Heart left ventricle (tissue), 16 donors: ENCODE data around the gene LHFPL3. TPM values are rescaled to one million over a fixed set of nuclear protein-coding genes. Genes with fewer than 3 reads are reported as not detected.

ENCODE experiments used
- ATAC-seq, 4 donors: fragments of 200-7000 bp; cut with Tn5 transposase; one replicate each; pipeline ENCODE4 v1.9.1; 2020 to 2022; ENCODE audit warnings: moderate library complexity in 4 of 4, mild to moderate bottlenecking in 3 of 4, moderate number of reproducible peaks in 1 of 4
- DNase-seq, 5 donors: peaks; one replicate each; pipeline ENCODE4 v3.0.0-alpha.2; 2020
- H3K27ac ChIP-seq, 12 donors: fragments of 200-600 bp; sonication (generic) in 4 of 12; one replicate each; pipeline versions ENCODE4 v1.5.0 to v1.8.0; 2016 to 2022; ENCODE audit warnings: mild to moderate bottlenecking in 2 of 12
- H3K27me3 ChIP-seq, 9 donors: fragments of 200-600 bp; sonication (generic) in 2 of 9; one replicate each; pipeline versions ENCODE4 v1.5.1 to v1.8.0; 2016 to 2022; ENCODE audit warnings: mild to moderate bottlenecking in 3 of 9
- H3K36me3 ChIP-seq, 9 donors: fragments of 200-600 bp; sonication (generic) in 2 of 9; one replicate each; pipeline versions ENCODE4 v1.5.0 to v1.8.0; 2018 to 2022; ENCODE audit warnings: mild to moderate bottlenecking in 2 of 9
- H3K4me1 ChIP-seq, 12 donors: fragments of 200-600 bp; sonication (generic) in 4 of 12; one replicate each; pipeline versions ENCODE4 v1.5.0 to v1.8.0; 2016 to 2022; ENCODE audit warnings: mild to moderate bottlenecking in 3 of 12
- H3K4me3 ChIP-seq, 12 donors: fragments of 200-600 bp; sonication (generic) in 4 of 12; one replicate each; pipeline versions ENCODE4 v1.5.0 to v1.8.0; 2017 to 2022; ENCODE audit warnings: mild to moderate bottlenecking in 9 of 12, moderate library complexity in 4 of 12
- H3K9me3 ChIP-seq, 12 donors: fragments of 200-600 bp; sonication (generic) in 4 of 12; one replicate each; pipeline versions ENCODE4 v1.5.0 to v1.8.0; 2016 to 2022; ENCODE audit warnings: mild to moderate bottlenecking in 1 of 12
- POLR2A ChIP-seq, 2 donors: fragments of 450-650 bp; IDR thresholded peaks; one replicate each; pipeline ENCODE4 v1.6.1; 2017; ENCODE audit warnings: antibody characterized with exemption in 2 of 2, mild to moderate bottlenecking in 2 of 2, moderate library complexity in 2 of 2
- WGBS, 4 donors: extraction: QIAGEN DNeasy Blood & Tissue Kit in 2 of 4; methylation state at CpG; one replicate each; pipeline versions ENCODE4 v1.1.5 to v1.1.7; 2013 to 2018; 5-methylcytosine and 5-hydroxymethylcytosine counted together
- intact Hi-C, 10 donors: fragments of 100-400 bp; cut with DNase I; formaldehyde crosslinking; loops; one replicate each; pipeline versions ENCODE4 v1.11.1 to v1.14.2; 2022
- polyA plus RNA-seq, 2 donors: library from polyadenylated mRNA; stranded (reverse); fragments of 200-250 nt; gene quantifications; one replicate each; pipeline ENCODE4 v1.2.3, GENCODE V29; 2013
- total RNA-seq, 9 donors: library from RNA; depleted of rRNA in 2 of 9; stranded (reverse); fragments of >200 nt in 2 of 9; fragmentation: NEBNext Ultra II Directional in 3 of 9; extraction: Animal tissue kit (Norgen Biotek cat#: 25700) in 3 of 9; gene quantifications; one replicate each; pipeline versions ENCODE4 v1.1.0 to v1.2.4, GENCODE V29; 2016 to 2023
- TF ChIP-seq, protein P1 (sequence below), 12 donors: fragments of 200-600 bp; sonication (generic) in 4 of 12; IDR thresholded peaks; one replicate each; pipeline versions ENCODE4 v1.5.0 to v1.8.0; 2018 to 2022; ENCODE audit warnings: antibody characterized with exemption in 12 of 12, mild to moderate bottlenecking in 5 of 12
- donor health status: ischemic (EF 13 %, LVEDD 7.1; RV severe dilation, severe dysfunction).
- donor health status: healthy with polysubstance abuse.
- donor health status: DM: no; HTN: yes; CAD: no.
- donor health status: DM: no; HTN: no; CAD: no.
- donor health status: ischemic (EF 25% LVEDD 6.9; RV normal size, moderate dysfunction).
- donor health status: ischemic (EF 25% LVEDD 5.7; RV mildly dilated, moderate dysfunction).
- donor health status: healthy.
- donor health status: DM: yes; HTN: yes; CAD: no.
- donor health status: ischemic (EF 35%, LVEDD 5.7; RV mildly dilated, moderate dysfunction).
- donor health status: nonischemic (EF 11% LVEDD 7.7; RV severe dilation, severe dysfunction).
- donor health status: DM: yes; HTN: yes; CAD: no.
- donor health status: PGD.
- donor health status: ischemic (EF 29% LVEDD 5.4; RV normal size, mild dysfunction).
- donor health status: nonischemic (EF 23%, LVEDD 6.1; RV moderate dilation, normal function).

Gene LHFPL3
- total and polyA plus RNA-seq, 11 donors: not detected

DNA sequence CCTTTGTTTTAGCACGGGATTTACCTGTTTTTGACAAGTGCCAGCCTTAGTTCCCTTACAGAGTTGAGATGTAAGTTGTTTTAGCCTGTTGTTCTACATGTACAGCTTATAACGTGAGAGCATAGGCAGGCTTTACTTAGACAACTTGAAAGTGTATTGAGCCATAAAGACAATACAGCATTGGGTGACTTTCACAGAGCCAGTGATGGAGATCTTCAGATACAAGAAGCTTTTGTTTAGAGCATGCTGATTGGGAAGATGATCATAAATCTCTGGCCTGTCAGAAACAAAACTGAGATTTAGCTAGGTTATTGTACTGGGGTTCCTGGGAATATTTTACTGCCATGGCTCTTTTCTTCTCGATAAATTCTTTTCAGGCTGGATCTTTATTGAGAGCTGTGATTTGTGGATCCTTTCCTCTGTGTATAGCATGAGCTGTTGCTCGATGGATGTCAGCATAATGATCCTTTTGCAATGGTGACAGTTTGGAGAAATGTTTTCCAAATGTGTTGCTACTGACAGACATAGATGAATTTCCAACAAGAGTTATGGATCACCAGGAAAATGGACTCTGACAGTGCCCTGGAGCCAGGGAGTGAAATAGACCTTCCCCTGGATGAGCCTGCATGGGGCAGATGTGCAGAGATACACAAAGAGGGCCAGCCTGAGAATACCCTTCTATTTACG lies 30.2 kb downstream of the LHFPL3 start:
- DNase-seq: no peak
- Histone ChIP-seq H3K36me3 (no peaks in the 10 kb centered on the region), H3K27me3 (no peaks in the 10 kb centered on the region), H3K9me3 (no peaks in the 10 kb centered on the region), H3K4me1 (no peaks in the 10 kb centered on the region), H3K27ac (no peak overlapping the region), H3K4me3 (no peak overlapping the region)
- ATAC-seq: no peak
- intact Hi-C loops: no loop called here
- TF ChIP-seq POLR2A (IDR thresholded peaks at IDR 0.05): no peak
- TF ChIP-seq, protein P1, sequence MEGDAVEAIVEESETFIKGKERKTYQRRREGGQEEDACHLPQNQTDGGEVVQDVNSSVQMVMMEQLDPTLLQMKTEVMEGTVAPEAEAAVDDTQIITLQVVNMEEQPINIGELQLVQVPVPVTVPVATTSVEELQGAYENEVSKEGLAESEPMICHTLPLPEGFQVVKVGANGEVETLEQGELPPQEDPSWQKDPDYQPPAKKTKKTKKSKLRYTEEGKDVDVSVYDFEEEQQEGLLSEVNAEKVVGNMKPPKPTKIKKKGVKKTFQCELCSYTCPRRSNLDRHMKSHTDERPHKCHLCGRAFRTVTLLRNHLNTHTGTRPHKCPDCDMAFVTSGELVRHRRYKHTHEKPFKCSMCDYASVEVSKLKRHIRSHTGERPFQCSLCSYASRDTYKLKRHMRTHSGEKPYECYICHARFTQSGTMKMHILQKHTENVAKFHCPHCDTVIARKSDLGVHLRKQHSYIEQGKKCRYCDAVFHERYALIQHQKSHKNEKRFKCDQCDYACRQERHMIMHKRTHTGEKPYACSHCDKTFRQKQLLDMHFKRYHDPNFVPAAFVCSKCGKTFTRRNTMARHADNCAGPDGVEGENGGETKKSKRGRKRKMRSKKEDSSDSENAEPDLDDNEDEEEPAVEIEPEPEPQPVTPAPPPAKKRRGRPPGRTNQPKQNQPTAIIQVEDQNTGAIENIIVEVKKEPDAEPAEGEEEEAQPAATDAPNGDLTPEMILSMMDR (IDR thresholded peaks at IDR 0.05): no peak
- 62 to 74% (median 70%) methylated on average over 5 of the region's 5 CpGs for WGBS, 4 donors

DNA sequence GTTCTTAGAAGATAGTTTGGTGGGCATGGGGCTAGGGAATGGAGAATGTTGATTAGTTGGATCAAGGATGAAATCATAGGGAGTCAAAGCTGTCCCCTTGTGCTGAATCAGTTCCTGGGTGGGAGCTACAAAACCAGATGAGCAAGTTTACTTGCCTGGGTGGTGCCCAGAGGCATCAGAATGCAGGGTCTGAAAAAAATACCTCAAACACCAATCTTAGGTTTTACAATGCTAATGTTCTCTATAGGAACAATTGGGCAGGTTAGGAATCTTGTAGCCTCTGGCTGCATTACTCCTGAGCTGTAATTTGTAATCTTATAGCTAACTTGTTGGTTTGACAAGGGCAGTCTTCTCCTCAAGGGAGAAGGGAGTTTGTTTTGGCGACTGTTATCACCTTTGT lies 34.4 kb downstream of the LHFPL3 start:
- H3K4me1 ChIP-seq: no peaks in the 10 kb centered on the region
- no peaks in the 10 kb centered on the region for H3K36me3 ChIP-seq
- WGBS, 4 donors: 5 to 16% (median 8%) methylated on average over 1 of the region's 1 CpG
- no peak for ATAC-seq
- TF ChIP-seq, protein P1 (IDR thresholded peaks at IDR 0.05): no peak
- no peak for TF ChIP-seq POLR2A (IDR thresholded peaks at IDR 0.05)
- intact Hi-C loops: no loop called here
- H3K27me3 ChIP-seq: no peaks in the 10 kb centered on the region
- H3K4me3 ChIP-seq: no peak overlapping the region
- no peak for DNase-seq
- H3K9me3 ChIP-seq: no peaks in the 10 kb centered on the region
- H3K27ac ChIP-seq: no peak overlapping the region

DNA sequence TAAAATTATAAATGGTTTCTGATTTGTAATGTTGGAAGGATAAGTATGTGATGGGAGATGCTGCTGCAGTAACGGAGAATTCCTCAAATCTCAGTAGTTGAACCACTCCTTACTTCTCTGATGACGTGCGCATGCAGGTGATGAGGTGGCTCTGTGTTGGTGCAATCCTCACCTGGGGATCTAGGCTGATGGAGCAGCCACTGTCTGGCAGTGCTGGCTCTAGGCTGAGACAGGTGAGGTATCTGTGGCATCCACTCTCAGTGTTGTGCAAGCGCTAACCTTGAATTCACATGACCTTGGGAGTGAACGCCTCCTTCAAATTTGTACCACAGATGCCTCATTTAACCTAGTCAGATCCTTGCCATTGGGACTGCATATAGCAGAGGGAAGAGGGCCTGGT lies 35.0 kb downstream of the LHFPL3 start:
- intact Hi-C loops: no loop called here
- ATAC-seq (no peak), DNase-seq (no peak)
- 71 to 78% (median 75%) methylated on average over 5 of the region's 5 CpGs for WGBS, 4 donors
- Histone ChIP-seq H3K27ac (no peak overlapping the region), H3K36me3 (no peaks in the 10 kb centered on the region), H3K27me3 (no peaks in the 10 kb centered on the region), H3K4me3 (no peak overlapping the region), H3K9me3 (no peaks in the 10 kb centered on the region), H3K4me1 (no peaks in the 10 kb centered on the region)
- TF ChIP-seq, protein P1 (IDR thresholded peaks at IDR 0.05): no peak
- no peak for TF ChIP-seq POLR2A (IDR thresholded peaks at IDR 0.05)

DNA sequence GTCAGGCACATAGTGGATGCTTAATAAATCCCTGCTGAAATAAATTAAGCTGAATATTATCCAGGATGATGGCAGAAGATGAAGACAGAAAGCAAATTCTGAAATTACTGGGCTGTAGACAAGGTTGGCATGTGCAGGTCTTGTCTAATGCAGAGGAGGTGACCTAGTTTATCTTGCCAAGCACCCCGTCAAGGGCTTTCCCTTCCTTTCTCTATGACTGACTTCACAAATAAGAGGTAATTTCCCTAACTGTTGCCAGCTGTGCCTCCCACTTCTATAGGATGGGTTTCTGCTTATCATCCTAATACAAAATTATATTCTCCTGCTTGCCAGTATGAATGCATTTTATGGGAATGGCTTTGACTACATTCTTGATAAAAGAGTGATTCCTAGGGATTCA lies 38.0 kb downstream of the LHFPL3 start:
- no peaks in the 10 kb centered on the region for H3K36me3 ChIP-seq
- WGBS, 4 donors: 33 to 58% (median 51%) methylated on average over 1 of the region's 1 CpG
- no peaks in the 10 kb centered on the region for H3K4me1 ChIP-seq
- no peak overlapping the region for H3K27ac ChIP-seq
- DNase-seq (no peak), ATAC-seq (no peak)
- no peak for TF ChIP-seq POLR2A (IDR thresholded peaks at IDR 0.05)
- TF ChIP-seq, protein P1 (IDR thresholded peaks at IDR 0.05): no peak
- H3K27me3 ChIP-seq: no peaks in the 10 kb centered on the region
- intact Hi-C loops: no loop called here
- no peaks in the 10 kb centered on the region for H3K9me3 ChIP-seq
- H3K4me3 ChIP-seq: no peak overlapping the region
